Fibroblast of pulmonary artery (primary cell): ENCODE results near the gene ATXN1.

Source experiments
- DNase-seq: peaks from one replicate; pipeline ENCODE4 v3.0.0-alpha.2; 2010; ENCODE audit warnings: low read depth
- H3K4me3 ChIP-seq: replicated peaks from 2 replicates; pipeline ENCODE4 v1.5.1; 2011; ENCODE audit warnings: low read depth, mild to moderate bottlenecking, control low read depth, low read length, moderate library complexity
- CTCF ChIP-seq: IDR thresholded peaks from 2 replicates; pipeline ENCODE4 v1.5.1; 2011; ENCODE audit warnings: mild to moderate bottlenecking, control low read depth, low read length, inconsistent platforms; ENCODE audit errors: missing control alignments

The ATXN1 gene

DNA sequence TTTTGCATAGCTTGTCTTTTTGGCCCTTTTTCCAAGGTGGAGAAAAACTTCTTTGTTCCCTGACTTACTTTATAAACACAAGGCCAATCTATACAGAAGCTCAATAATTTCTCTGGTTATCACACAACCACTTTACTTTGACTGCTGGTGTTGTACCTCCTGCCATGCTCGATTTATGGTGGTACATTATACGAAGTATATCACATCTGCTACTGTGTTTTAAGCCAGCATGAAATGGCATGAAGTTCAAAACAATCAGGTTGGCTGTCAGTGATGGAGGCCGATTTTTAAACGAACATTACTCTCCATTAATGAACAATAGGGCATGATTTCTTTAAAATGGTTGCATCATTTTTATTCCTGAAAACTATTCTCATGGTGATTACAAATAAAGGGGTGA is 21.0 kb upstream of the ATXN1 start:
- no peak overlapping the region for H3K4me3 ChIP-seq
- DNase-seq: no peak
- no peak for TF ChIP-seq CTCF

- H3K4me3 ChIP-seq: no peak overlapping the region
- no peak for DNase-seq
- TF ChIP-seq CTCF: no peak
Observed at GRCh38 chr6:16781348-16782169, 20.3 kb upstream of the ATXN1 start.

- no peak overlapping the region for H3K4me3 ChIP-seq
- no peak for TF ChIP-seq CTCF
- no peak for DNase-seq
Observed at GRCh38 chr6:16778521-16778920, 17.3 kb upstream of the ATXN1 start.

- no peak overlapping the region for H3K4me3 ChIP-seq
- no peak for TF ChIP-seq CTCF
- no peak for DNase-seq
Observed at GRCh38 chr6:16777794-16778193, 16.5 kb upstream of the ATXN1 start.

GRCh38 chr6:16776394-16777017 is 15.2 kb upstream of the ATXN1 start:
- no peak for DNase-seq
- TF ChIP-seq CTCF: peak; percentile 12
- no peak overlapping the region for H3K4me3 ChIP-seq

DNA sequence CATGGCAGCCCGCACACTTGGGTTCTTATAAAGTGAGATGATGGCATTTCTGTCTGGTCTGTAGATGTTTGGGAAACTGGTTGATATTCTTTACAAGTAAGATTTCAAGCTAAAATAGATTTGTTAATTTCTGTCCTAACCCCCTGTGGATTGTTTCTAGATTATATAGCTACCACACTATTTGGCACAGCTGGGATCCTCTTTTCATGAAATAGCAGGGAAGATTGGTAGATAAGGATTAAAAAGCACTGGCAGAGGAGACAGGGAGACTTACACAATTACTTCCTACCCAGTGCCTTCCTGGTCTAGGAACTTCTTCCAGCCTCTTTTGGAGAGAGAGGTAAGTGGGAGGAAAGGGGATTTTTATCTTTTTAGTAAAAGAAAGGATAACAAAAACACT is 13.2 kb upstream of the ATXN1 start:
- DNase-seq: no peak

More for the DNA sequence above, 13.2 kb upstream of the ATXN1 start:
- no peak overlapping the region for H3K4me3 ChIP-seq
- TF ChIP-seq CTCF: no peak
